Right forelimb (tissue), 1 donor: Measurements from ENCODE around the gene NOTO.

Experiments
- DNase-seq: peaks from one replicate; pipeline ENCODE4 v3.0.0-alpha.2; 2018

NOTO gene

DNA sequence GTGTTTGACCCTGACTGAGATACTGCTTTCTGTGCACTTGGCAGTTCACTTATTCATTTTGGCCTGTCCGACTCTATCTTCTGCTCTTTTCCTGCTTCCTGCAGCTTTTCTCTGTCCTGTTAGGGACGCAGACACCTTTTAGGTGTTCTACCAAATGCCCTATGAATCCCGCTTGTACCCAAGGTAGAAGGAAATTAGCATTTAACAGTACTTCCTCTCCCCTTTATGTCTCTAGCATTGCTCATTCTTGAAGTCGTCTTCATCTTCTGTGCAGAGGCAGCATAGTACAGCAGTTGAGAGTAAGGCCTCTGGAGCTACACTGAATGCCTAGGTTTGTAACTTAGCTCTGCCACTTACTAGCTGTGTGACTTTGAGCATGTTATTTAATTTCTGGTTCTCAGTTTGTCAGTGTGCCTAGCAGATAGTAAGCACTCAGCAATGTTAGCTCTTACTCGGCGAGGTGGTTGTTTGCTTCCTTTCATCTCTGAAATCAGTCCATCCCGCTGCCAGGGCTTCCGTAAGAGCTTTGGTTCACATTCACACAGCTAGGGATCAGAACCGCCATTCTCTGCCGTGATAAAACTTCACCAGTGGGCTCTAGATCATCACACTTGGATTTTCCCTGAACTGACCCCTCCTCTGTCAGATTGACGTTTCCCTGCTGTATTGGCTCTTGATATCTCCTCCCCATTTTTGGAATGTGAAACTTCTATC is 33.1 kb downstream of the NOTO start:
- no peak for DNase-seq

DNA sequence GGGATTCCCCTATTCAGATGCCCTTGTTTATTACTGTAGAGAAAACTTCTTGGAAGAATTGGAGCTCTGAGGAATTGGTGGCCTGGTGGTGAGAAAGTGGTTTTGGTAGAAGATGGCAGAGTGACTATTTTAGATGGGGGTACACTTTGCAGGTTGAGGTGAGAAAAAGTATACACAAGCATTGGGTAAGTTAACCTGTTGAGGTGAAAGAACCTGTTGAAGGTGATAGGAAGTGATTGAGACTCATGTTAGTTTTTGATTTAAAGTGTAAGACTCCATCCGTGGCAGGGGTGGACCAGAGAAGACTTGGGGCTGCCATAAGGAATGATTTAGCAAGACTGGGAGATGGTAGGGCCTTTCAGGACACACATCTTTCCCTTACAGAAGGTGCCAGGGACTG is 34.8 kb downstream of the NOTO start:
- DNase-seq = no peak

DNA sequence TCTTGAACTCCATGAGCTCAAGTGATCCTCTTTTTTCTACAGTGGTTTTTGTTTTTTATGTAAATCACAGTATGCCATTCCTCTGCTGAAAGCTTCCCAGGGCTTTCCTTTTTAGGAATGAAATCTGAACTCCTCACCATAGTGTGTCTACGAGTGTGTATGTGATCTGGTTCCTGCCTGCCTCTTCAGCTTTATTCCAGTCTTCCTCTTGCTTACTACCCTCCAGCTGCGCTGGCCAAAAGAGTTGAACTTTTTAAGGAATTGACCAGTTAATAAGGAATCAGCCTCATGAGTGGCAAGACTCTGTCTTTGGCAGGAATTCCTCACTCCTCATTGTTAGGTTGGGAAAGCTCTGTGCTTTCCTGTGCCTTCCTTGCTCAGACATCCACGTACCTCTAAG is 35.8 kb downstream of the NOTO start:
- DNase-seq = no peak

DNA sequence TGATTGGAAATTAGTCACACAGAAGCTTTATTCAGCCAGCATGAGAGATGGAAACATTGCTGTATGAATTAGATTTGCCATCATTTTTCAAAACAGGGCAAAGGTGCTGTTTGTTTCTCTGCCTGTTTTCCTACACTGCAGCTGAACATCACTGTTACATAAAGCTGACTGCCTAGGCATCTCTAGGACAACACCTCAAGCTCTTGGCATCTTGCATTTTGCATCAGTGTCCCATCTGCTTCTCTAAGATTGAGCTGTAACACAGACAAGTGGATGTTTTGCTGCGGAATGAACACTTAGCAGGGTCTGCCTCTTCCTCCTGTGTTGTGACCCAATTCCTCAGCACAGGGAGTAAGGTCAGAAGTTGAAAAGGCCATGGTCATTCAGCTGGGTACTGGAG is 36.6 kb downstream of the NOTO start:
- DNase-seq = no peak

DNA sequence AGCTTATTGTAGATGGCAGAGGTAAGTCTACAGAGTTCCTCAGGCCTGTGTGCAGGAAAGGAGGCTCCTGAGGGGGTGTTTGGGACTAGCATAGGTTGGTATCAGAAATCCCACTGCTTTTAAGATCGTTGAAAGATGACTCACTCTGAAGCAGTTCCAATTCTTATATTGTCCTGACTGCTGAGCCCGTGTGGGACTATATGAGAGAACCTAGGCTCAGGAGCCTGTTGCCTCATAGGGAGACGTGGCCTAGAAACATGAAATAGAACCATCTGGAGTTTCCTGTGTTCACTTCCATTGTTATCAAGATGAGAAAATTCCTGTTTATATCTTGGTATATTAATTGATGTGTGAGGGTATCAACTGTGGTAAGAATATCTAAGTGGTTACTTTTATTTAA is 37.4 kb downstream of the NOTO start:
- no peak for DNase-seq

DNA sequence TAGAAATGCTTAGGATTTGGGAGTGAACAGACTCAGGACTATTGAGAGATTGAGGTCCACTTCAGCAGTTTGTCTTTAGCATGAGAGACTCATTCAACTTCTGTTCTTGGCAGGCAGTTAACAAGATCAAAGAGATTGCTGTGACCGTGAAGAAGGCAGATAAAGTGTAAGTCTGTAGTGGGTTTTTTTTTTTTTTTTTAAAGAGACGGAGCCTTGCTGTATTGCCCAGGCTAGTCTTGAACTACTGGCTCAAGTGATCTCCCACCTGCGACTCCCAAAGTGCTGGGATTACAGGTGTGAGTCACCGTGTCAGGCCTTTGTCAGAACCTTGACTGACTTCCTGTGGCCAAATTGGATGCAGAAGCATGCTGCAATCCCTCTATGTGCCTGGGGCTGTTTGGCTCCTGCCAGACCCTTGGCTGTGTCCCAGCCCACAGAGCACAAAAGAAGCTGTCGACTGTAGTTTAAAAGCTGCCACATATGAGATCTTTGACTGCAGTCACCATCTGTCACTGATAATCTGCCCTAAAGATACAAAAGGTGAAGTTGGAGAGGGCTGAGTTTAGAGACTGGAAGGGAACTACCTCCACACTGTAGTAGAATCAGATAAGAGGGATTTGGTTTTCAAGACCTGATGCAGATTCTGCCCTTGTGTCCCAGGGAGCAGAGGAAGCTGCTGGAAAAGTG is 41.7 kb downstream of the NOTO start:
- DNase-seq = no peak

DNA sequence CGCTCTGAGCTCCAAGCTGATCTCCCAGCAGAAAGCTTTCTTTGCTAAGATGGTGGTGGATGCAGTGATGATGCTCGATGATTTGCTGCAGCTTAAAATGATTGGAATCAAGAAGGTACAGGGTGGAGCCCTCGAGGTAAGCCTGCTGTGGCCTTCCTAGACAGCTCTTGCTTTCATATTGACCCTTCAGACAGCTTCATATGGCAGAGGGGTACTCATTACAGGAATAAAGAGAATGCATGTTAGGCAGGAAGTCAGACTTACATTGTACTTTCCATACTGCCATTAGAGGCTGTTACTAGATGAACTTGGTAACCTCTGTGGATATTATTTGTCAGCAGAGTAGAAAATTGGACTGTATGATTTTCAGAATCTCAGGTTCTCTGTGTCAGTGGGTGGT is 42.2 kb downstream of the NOTO start:
- DNase-seq = no peak

DNA sequence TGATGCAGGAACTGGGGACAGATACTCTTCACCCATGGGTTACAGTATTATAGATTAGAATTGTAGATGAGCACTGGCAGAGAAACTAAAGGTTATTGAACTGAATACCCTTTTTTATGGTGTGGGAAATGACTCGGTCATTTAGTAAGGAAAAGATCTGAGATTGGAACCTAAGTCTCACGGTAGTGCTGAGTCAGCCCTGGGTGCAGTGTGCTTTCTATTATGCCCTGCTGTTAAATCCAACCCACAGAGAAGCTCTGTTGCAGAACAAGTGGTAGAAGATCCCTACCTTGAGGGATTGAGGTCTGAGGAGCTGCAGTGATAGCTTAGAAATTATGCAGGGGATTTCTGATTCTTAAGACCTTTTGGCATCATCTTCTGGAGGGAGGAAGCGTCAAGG is 44.5 kb downstream of the NOTO start:
- DNase-seq = no peak

DNA sequence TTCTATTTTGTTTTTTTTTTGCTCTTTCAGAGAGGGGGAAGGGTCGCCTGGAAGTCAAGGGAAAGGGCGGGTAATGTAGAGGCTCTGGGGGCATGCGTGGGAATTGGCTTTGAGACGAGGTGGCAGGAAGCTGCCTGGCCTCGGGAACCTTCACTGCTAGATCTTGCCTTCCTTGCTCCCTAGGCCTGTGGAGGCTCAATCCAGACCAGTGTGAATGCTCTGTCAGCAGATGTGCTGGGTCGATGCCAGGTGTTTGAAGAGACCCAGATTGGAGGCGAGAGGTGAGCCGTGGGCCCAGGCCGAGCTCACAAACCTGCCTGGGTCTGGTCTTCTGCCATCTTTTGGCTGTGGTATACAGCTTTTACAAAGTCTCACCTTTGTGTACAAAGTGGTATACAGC is 47.3 kb downstream of the NOTO start:
- no peak for DNase-seq

DNA sequence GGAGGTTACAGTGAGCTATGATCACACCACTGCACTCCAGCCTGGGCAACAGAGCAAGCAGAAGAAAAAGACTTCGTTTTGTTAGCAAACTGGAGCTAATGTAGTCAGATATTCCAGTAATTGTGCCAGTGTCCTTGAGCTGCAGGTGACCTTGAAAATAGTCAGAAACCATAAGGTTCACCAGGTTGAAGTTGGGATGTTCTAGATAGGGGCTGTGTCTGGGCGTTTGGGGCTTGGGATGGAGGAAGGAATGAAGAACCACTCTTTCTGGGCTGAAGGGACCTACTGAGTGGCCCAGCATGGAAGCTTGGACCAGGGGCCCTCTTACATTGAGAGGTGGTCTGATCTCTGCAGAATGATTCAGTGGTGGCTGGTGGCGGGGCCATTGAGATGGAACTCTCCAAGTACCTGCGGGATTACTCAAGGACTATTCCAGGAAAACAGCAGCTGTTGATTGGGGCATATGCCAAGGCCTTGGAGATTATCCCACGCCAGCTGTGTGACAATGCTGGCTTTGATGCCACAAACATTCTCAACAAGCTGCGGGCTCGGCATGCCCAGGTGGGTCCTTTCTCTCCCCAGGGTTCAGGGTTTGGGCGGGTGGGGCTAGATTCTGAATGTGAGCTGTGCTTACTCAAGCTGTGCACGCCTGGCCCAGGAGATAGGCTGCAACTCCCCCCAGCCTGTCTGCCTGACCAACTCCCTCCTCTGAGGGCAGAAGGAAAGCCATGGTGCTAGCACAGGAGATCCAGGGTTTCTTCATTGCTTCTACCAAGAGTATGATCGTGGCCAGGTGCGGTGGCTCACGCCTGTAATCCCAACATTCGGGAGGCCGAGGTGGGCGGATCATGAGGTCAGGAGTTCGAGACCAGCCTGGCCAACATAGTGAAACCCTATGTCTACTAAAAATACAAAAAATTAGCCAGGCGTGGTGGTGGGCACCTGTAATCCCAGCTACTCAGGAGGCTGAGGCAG is 48.8 kb downstream of the NOTO start:
- DNase-seq = no peak

DNA sequence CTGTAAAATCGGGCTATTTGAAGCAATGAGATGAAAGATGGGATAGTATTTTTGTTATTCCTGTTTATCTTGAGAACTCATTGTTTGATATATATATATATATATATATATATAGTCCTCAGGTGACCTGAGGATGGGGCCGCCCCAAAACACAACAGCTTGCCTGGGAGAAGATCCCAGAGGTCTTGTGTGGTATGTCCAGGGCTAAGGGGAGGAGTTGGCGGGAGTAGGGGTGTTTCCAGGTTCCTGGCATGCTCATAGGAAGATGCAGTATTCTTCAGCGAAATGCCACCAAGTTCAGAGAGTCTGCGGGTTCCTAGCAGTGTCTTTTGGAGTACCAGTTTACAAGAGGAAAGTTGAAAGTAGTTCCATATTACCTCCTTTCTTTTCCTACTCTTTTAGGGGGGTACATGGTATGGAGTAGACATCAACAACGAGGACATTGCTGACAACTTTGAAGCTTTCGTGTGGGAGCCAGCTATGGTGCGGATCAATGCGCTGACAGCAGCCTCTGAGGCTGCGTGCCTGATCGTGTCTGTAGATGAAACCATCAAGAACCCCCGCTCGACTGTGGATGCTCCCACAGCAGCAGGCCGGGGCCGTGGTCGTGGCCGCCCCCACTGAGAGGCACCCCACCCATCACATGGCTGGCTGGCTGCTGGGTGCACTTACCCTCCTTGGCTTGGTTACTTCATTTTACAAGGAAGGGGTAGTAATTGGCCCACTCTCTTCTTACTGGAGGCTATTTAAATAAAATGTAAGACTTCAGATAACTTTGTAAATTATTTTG is 50.1 kb downstream of the NOTO start:
- DNase-seq = no peak

DNA sequence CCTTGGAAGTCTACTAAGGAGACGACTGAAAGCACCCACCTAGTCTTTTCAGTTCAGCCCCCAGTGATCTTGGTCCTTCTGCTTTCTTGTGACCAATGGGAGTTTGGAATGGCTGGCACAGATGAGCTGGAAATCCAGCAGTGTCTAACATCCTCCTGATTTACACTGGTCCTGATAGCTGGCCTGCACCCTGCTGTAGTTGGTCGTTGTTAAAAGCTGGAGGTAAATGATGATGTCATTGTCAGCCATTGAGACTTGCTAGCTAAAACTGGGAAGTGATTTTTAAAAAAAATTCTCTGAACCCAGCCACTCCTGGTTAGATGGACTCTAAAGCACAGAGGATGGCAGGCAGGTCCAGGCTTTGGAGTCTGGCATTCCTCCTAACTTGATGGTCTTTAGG is 51.0 kb downstream of the NOTO start:
- DNase-seq = no peak

DNA sequence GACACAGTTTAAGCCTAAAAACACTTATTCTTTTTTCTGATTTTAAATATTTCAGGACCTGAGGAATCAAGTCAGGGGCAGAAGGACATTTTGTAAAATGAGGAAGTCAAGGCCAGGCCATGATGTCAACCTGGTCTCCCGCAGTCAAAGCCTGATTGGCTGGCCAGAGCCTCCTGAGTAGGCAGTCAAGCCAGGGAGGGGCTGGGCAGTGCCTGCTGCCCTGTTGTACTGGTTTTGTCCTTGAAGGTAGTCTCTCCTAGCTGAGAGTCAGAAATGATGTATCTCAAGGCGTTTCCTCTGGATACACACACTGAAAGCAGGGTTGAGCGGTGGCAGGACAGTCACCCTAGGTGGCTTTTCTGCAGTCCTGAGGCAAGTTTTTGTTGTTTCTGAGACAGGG is 51.5 kb downstream of the NOTO start:
- DNase-seq = no peak

DNA sequence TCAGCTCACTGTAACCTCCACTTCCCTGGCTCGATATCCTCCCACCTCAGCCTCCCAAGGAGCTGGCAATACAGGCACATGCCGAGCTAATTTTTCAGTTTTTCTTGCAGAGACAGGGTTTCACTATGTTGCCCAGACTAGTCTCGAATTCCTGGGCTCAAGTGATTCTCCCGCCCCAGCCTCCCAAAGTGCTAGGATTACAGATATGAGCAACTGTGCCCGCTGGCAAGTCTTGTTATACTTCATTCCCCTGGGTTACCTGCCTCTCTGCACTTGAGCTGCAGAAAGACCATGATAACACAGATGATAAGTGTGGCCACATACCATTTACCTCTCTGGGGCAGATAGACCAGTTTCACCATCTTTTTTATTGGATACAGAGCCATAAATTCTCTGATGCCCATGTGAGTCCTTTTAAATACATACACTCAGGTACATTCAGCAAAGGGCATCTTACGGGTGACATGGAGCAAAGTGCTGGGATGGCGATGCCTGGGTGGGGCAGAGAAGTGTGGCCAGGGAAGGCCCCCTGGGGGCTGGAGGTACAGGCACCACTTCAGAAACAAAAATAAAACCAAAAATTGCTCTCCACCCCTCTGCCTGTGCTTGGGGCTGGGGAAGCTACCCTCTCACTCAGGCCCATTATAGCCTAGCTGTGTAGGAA is 52.1 kb downstream of the NOTO start:
- no peak for DNase-seq

DNA sequence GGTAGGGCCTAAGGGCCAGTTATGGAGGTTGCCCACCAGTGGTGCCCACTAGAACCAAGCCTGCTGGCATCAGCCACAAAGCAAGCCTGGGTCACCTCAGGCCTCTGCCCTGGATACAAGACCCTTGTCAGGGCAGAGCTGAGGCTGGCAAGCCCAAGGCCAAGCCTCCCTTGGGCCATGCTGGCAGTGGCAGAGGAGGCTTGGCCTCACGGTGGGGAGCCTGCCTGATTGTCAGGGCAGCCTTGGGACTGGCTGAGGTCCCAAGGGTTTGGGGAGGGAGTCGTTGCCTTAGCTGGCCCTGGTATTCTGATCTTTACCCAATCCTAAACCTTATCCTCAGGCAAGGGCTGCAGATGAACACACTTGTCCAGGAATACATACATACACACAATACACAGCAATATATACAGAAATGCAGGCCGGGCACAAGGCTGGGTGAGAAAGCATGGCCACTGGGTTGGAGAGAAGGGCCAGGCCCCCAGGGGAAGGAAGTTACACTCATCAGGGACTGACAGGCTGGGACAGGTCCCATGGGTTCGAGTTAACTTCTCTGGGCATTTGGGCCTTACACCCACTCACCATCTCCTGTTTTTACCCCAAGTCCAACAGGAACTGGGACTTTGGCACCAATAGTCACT is 52.8 kb downstream of the NOTO start:
- no peak for DNase-seq

DNA sequence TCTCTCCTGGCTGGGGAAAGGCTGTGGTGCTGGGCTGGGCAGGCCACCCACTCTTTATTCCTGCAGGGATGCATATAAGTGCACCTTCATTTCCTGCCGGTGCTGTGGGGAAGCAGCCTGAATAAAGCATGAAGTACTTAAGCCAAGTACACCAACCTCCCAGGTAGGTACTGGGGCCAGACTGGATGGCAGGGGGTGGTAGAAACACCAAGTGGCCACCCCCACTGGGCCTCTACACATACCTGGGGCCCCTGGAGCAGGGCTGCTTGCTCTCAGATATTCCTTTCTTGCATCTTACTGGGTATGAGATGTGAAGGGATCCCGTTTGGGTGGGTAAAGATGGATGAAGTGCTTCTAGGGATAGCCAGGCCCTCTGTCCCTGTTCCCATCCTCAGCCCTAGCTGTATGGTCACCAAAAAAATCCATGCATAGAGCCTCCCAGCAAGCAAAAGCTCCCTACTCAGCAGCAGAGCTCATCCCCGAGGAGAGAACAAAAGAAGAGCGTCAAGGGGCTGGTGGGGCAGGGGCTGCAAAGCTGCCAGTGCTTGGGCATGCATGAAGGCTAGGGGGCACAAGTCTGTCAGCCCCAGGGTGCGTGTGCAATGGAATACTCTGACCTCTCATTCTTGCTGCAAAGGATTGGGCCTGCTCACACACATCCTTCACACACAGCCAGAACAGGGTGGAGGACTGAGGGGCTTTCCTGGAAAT is 53.7 kb downstream of the NOTO start:
- DNase-seq = no peak

DNA sequence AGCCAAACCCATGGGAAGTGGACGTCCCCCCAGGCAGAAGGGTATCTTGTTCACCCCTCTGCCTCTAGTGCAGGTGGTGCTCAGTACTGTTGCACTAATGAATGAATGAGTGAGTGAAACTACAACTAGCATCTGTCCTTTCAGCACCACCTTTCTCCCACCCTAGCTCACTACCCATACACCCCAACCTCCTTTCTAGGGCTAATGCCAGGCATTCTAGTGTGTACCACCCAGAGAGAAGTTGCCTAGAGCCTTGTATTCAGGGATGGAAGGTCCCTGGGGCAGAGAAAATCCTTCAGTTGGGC is 54.2 kb downstream of the NOTO start:
- no peak for DNase-seq

DNA sequence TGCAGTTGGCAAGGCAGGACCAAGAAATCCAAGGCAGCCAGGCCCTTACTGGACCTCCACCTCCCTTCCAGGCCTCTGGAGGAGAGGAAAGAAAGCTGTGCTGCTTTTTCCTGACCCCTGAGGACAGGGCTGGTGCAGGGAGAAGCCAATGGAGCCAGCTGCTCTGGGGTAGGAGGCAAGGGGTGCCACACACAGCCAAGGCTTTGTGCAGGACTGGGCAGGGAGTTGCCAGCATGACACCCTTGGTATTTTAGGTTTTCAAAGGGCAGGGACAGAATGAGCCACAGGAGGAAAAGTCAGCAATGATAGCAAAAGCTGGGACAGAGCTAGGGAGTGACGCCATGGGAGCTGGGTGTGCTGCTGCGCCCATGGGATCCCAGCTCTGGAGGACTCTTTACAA is 54.6 kb downstream of the NOTO start:
- no peak for DNase-seq

DNA sequence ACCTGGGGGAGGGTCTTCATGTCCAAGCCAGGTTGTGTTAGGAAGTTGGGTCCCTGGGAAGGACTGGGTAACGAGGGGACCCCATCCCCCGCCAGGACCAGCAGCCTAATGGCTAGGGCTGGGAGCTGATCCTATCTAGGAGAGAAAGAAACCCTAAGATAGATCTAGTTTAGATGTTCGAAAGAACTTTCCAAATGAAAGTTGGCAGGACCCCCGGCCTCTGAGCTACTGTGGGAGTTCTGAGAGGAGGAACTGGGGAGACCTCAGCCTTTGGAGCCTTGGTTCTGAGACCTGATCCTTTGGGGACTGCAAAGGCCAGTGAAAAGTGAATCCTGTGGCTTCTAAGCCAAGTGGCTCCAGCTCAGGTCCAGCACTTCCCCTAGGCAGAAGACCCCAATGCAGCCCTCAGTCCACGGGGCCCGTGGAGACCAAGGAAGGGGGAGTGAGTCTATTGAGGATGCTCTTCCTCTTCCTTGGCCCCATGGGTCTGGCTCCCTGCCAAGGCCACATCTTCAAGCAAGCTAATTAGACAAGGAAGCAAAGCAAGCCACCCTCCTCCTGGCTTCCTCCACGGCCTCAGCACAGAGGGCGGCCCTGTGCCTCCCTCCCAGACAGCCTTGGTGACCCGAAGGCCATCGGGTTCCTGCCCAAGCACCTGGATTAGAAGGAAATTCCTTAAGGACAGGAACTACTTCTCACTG is 55.2 kb downstream of the NOTO start:
- no peak for DNase-seq

DNA sequence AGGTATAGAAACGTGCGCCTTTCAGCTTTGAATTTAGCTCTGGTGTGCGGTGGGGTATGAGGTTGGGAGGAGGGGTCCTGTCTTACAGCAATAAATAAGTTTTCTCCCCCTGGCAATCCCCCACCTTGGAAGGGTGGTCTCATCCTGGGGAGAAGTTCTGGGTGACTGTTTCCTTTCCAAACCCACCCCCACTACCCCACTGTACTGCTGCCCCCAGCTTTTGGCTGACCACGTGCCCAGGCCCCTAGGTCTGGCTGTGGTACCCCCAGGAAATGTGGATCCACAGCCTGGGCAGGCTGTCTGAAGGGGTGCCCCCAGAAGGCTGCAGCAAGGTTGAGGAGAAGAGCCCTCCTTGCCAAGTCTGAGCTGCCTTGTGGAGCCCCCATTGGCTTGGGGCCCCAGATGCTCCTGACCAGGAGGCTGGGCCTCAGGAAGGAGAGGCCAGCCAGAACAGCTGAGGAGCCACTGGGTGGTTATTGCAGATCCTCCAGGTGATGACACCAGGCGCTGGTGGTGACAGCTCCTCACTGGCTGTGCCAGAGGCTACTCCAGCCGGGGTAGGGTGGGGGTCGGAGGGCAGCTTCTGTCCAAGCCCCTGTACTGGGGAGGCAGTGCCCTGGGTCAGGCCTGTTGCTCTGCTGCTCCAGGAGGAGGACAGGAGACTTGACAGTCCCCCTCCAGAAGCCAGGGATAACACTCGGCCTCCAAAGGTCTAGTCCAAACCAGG is 56.0 kb downstream of the NOTO start:
- DNase-seq = no peak
